Glutamatergic neuron (in vitro differentiated cells): ENCODE data around the gene STX11. TPM values are rescaled to one million over a fixed set of nuclear protein-coding genes. Genes with fewer than 3 reads are reported as not detected.
A peak's percentile ranks its signal among the peaks of the same experiment; 100 is the strongest.

Experiments used
- DNase-seq: peaks from one replicate; pipeline ENCODE4 v3.0.0; 2022
- H3K27ac Mint-ChIP-seq: one replicate; pipeline ENCODE4 v1.8.0; 2020; ENCODE audit warnings: mild to moderate bottlenecking, mixed read lengths, inconsistent platforms; ENCODE audit not compliant: unreplicated experiment
- H3K27me3 Mint-ChIP-seq: one replicate; pipeline ENCODE4 v1.8.0; 2020; ENCODE audit warnings: mild to moderate bottlenecking, moderate library complexity, mixed read lengths, inconsistent platforms; ENCODE audit not compliant: unreplicated experiment
- H3K36me3 Mint-ChIP-seq: one replicate; pipeline ENCODE4 v1.8.0; 2020; ENCODE audit warnings: mild to moderate bottlenecking, mixed read lengths, inconsistent platforms; ENCODE audit not compliant: unreplicated experiment
- H3K4me1 Mint-ChIP-seq: one replicate; pipeline ENCODE4 v1.8.0; 2020; ENCODE audit warnings: mild to moderate bottlenecking, low read depth, mixed read lengths, inconsistent platforms; ENCODE audit not compliant: unreplicated experiment
- H3K4me3 Mint-ChIP-seq: one replicate; pipeline ENCODE4 v1.8.0; 2020; ENCODE audit warnings: mild to moderate bottlenecking, mixed read lengths, inconsistent platforms; ENCODE audit not compliant: unreplicated experiment
- H3K9me3 Mint-ChIP-seq: one replicate; pipeline ENCODE4 v1.8.0; 2020; ENCODE audit warnings: mild to moderate bottlenecking, moderate library complexity, mixed read lengths, inconsistent platforms; ENCODE audit not compliant: unreplicated experiment
- CTCF ChIP-seq: fragments of 200-600 bp; sonication (generic); IDR thresholded peaks from one replicate; pipeline ENCODE4 v1.5.0; 2021; ENCODE audit not compliant: partially characterized antibody, unreplicated experiment
- long read RNA-seq: library from polyadenylated mRNA; unstranded; transcript quantifications from one replicate; pipeline ENCODE4 v2.0.0, GENCODE V29; 2020; ENCODE audit not compliant: unreplicated experiment
- total RNA-seq: library from RNA; stranded (reverse); fragmentation: NEBNext Ultra II Directional; extraction: Animal tissue kit (Norgen Biotek cat#: 25700); gene quantifications from one replicate; pipeline ENCODE4 v1.2.1, GENCODE V29; 2021; ENCODE audit not compliant: unreplicated experiment

STX11 gene
- not detected for total RNA-seq
- long read RNA-seq, result 0 reads

DNA sequence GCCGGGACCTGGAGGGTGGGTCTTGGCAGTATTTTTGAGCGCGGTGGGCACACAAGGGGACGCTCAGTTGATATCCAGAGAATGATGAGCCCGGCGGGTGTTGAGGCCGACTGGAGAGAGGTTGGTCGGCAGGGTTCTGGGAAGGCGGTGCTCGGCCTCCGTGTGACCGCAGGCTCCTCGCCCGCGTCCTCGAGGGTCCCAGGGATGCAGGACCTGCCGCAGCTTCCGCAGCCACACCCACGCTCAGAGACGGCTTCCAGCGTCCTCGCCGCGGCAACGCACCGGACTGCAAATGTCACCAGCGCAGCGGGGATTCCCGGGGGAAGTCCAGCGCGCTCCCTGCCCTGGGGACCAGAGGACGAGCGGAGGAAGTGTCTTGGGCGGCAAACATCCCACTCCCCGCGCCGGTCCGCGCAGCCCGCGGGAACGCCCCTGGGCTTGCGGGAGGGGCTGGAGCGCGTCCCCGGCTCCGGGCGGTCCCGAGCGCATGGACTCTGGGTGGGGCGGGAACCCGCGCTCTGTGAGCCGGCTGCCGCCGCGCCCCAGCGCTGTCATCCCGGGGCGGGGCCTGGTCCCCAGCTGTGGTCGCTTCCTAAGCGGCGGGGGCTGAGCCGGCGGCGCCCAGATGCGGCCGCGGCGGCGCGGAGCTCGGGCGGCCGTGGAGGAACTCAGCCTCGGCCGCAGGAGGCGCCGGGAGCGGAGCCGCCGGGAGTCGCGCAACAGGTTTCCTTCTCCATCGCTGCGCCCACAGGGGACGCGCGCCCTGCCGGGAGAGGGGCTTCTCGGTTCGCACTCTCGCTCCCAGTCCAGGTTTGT, at the start of gene STX11:
STX11 (plus strand) TSS at position 624 of the 816 bp plus-strand sequence. CDS start 36,111 bp downstream, outside the sequence.
- Mint-ChIP-seq H3K27me3 (peaks cover 12% of the 10 kb centered on the region), H3K4me3 (peak within 1 kb of the TSS; percentile 81), H3K4me1 (no peaks in the 10 kb centered on the region), H3K27ac (no peak within 1 kb of the TSS), H3K9me3 (peaks cover 3% of the 10 kb centered on the region), H3K36me3 (no peaks in the 10 kb centered on the region)
- TF ChIP-seq CTCF, result no peak
- DNase-seq, result peak; percentile 56

GRCh38 chr6:144103026-144103563, 47.2 kb upstream of the STX11 start:
- no peaks in the 10 kb centered on the region for H3K27me3 Mint-ChIP-seq
- no peaks in the 10 kb centered on the region for H3K4me1 Mint-ChIP-seq
- H3K36me3 Mint-ChIP-seq, result no peaks in the 10 kb centered on the region
- no peak overlapping the region for H3K27ac Mint-ChIP-seq
- no peak overlapping the region for H3K4me3 Mint-ChIP-seq
- no peak for TF ChIP-seq CTCF
- no peak for DNase-seq
- H3K9me3 Mint-ChIP-seq, result no peaks in the 10 kb centered on the region

GRCh38 chr6:144104488-144104887, 45.8 kb upstream of the STX11 start:
- Mint-ChIP-seq H3K27ac (no peak overlapping the region), H3K36me3 (no peaks in the 10 kb centered on the region), H3K4me3 (no peak overlapping the region), H3K27me3 (no peaks in the 10 kb centered on the region), H3K4me1 (no peaks in the 10 kb centered on the region), H3K9me3 (no peaks in the 10 kb centered on the region)
- no peak for DNase-seq
- no peak for TF ChIP-seq CTCF

DNA sequence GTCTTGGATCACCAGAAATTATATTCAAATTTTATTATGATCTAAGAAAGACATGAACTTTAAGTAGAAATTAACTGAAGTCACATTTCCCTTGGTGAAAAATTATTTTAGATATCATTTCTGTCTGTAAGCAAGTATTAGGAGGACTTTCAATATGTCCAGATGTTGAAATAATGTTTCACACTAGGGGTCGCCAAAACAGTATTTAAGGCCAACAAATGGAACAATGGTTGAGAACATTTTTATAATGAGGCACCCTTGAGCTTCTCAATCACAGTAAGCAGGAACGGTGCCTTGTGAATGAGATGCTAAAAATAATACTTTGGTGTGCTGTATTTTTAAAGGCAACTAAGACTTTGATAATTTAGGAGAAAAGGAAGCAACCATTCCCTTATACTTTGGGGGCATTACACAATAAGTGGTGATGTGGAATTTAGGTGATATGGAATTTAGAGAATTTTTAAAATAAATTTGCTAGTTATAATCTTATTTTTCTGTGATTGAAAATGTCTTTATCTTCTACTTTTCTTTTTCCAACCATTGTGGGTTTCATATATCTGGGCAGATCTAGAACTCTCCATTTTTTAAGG, 45.3 kb upstream of the STX11 start:
- Mint-ChIP-seq H3K4me3 (no peak overlapping the region), H3K9me3 (no peaks in the 10 kb centered on the region), H3K27ac (no peak overlapping the region), H3K36me3 (no peaks in the 10 kb centered on the region), H3K27me3 (no peaks in the 10 kb centered on the region), H3K4me1 (no peaks in the 10 kb centered on the region)
- peak; percentile 30 for TF ChIP-seq CTCF
- DNase-seq, result no peak

- Mint-ChIP-seq H3K36me3 (no peaks in the 10 kb centered on the region), H3K9me3 (no peaks in the 10 kb centered on the region), H3K27me3 (no peaks in the 10 kb centered on the region), H3K4me1 (no peaks in the 10 kb centered on the region), H3K4me3 (no peak overlapping the region), H3K27ac (no peak overlapping the region)
- no peak for TF ChIP-seq CTCF
- DNase-seq, result no peak
Measured at GRCh38 chr6:144106206-144106605, 44.1 kb upstream of the STX11 start.
